GM04504 (cell line): Measurements from ENCODE around the gene DCAF11.

Experiments used
- DNase-seq: peaks from one replicate; pipeline ENCODE4 v3.0.0-alpha.2; 2012; ENCODE audit warnings: low read depth

Gene DCAF11

GRCh38 chr14:24121210-24121609, 6.6 kb downstream of the DCAF11 start:
- no peak for DNase-seq

- no peak for DNase-seq
Measured at GRCh38 chr14:24122416-24122815, 7.8 kb downstream of the DCAF11 start.

GRCh38 chr14:24122898-24123297, 8.3 kb downstream of the DCAF11 start:
- no peak for DNase-seq

GRCh38 chr14:24123424-24124417, 9.1 kb downstream of the DCAF11 start:
- no peak for DNase-seq

GRCh38 chr14:24126939-24127338, 12.4 kb downstream of the DCAF11 start:
- no peak for DNase-seq

GRCh38 chr14:24127673-24128072, 13.1 kb downstream of the DCAF11 start:
- no peak for DNase-seq

- no peak for DNase-seq
Measured at GRCh38 chr14:24129410-24129998, 14.9 kb downstream of the DCAF11 start.

- no peak for DNase-seq
Measured at GRCh38 chr14:24130380-24130716, 15.8 kb downstream of the DCAF11 start, which contains the start of gene FITM1. TSS of gene FITM1 (plus strand) at chr14:24130659. CDS start at chr14:24131564, 905 bp downstream.

- DNase-seq = no peak
Measured at GRCh38 chr14:24130717-24131548, 16.4 kb downstream of the DCAF11 start.

GRCh38 chr14:24131549-24131966, 17.0 kb downstream of the DCAF11 start:
- no peak for DNase-seq

- no peak for DNase-seq
Measured at GRCh38 chr14:24132061-24132685, 17.6 kb downstream of the DCAF11 start.

GRCh38 chr14:24132976-24133375, 18.4 kb downstream of the DCAF11 start:
- DNase-seq = no peak

GRCh38 chr14:24133735-24134134, 19.2 kb downstream of the DCAF11 start:
- DNase-seq = no peak

GRCh38 chr14:24135584-24135833, 20.9 kb downstream of the DCAF11 start:
- DNase-seq = no peak

GRCh38 chr14:24135834-24136683, 21.5 kb downstream of the DCAF11 start, which contains the start of gene PSME1:
TSS of gene PSME1 (plus strand) at chr14:24136194. CDS start at chr14:24136263, 69 bp downstream.
- peak; percentile 69 for DNase-seq

- no peak for DNase-seq
Measured at GRCh38 chr14:24136684-24137528, 22.3 kb downstream of the DCAF11 start.

GRCh38 chr14:24137529-24138395, 23.2 kb downstream of the DCAF11 start:
- no peak for DNase-seq

GRCh38 chr14:24138396-24139271, 24.1 kb downstream of the DCAF11 start:
- no peak for DNase-seq
